GM19438 (cell line): ENCODE results near the gene TUNAR.

Source experiments
- ATAC-seq: cut with Tn5 transposase; IDR thresholded peaks from one replicate; pipeline ENCODE4 v1.9.1; 2021; ENCODE audit warnings: low read depth; ENCODE audit not compliant: unreplicated experiment

TUNAR gene

GRCh38 chr14:95871531-95871930, 5.1 kb upstream of the TUNAR start:
- no peak for ATAC-seq

DNA sequence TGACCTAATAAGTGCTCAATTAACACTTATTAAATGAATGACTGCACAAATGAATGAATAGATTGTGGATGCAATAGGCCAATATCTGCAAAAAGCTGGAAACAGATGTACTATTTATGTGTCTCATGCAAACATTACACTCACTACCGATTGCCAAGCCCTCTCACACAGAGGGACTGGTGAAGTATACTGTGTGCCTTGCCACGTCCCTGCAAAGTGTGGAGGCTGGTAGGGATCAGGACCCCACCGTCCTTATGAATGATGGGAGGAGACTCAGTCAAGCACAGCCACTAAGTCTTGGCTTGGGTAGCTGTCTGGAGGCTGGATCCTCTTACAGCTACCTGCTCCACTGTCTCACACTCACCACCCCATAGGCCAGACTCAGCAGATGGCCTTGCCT, 3.9 kb upstream of the TUNAR start:
- no peak for ATAC-seq

DNA sequence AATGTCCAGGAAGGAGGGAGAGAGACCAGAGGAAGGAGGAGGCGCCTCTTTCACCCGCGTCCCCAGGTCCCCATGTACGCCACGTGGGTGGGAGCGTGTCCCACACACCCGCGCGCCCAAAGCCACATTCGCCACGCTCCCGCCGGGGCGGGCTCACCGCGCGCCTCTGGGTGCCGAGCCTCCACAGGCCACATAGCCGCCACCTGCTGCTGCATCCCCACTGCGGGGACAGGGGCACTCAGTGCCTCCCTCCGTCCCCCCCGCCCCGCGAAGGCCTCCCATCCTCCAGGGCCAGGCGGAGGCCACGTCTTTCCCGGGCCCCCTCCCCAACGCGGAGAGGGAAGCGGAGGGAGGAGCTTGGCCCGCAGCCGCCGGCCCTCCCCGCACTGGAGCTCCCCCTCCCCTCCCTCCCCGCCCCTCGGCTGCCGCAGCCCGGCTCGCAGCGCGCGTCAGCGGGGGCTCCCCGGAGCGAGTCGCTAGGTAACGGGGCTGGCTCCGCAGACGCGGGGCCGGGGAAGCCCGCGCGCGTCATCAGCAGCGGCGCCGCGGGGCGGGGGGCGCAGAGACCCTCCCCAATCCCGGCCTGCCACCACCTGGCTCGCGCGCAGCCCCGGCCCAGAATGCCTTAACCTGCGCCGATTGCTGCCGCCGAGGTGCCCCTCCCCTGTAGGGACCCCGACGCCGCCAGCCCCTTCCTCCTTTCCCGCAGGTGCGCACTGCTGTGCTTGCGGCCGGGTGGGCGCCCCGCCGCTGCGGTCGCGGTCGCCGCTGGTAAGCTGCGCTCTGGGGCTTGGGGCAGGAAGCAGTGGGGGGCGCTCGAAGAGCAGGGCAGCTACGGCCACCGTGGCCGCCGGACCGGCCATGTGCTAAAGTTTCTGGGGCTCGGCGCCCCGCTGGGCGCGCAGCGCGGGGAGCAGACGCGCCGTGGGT, 536 bp upstream of the TUNAR start:
- no peak for ATAC-seq

GRCh38 chr14:95877633-95878032, 1.0 kb downstream of the TUNAR start:
- no peak for ATAC-seq

- no peak for ATAC-seq
Observed at GRCh38 chr14:95884377-95884776, 7.7 kb downstream of the TUNAR start.

DNA sequence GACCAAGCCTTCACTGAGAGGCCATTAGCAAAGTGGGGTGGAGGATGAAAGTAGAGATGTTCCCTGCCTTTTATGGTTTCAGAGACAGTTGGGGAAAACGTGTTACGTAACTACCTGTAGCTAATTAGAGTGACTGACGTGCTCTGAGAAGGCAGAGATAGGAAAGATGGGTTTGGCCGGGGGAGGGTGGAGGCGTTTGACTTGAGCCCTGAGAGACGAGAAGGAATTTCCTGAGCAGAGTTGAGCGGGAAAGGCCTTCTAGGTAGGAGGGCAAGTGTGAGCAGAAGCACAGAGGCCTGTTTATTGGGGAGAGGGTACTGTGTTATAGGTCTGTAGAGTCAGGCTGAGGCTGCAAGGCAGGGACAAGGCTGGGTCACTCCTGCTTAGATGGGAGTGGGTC, 8.6 kb downstream of the TUNAR start:
- ATAC-seq: no peak

GRCh38 chr14:95885866-95886265, 9.2 kb downstream of the TUNAR start:
- ATAC-seq: no peak

DNA sequence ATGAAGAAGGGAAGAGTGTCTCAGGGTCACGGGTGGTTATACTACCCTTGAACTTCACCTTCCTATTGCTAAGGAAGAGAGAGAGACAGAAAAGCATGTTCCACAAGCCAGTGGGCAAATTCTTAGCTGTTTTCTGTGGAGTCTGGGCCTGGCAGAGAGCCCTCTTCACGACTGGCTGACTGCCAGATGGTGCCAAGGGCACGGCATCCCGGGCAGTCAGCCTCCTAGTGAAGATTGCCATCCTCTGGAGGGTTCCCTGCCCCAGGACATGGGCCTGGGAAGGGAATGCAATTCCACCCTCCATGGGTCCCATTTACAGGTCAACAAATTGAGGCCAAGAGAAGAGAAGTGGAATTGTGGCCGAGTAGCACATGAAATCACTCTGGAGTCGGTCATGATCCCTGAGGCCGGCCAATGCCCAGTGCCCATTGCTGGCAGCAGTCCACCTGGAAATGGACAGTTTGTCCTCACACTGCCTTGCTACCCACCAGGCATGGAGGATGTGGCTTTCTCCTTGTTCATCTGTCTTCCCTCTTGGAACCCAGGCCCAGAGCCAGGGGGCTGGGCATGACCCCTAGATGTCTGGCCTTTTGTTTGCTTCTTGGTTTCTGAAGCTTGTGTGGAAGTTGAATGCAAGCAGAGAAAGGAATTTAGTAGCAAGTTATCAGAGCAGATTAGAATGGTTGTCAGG, 9.9 kb downstream of the TUNAR start:
- no peak for ATAC-seq

- ATAC-seq: no peak
Observed at GRCh38 chr14:95887351-95887750, 10.7 kb downstream of the TUNAR start.

GRCh38 chr14:95889236-95889979, 12.8 kb downstream of the TUNAR start:
- ATAC-seq: no peak

DNA sequence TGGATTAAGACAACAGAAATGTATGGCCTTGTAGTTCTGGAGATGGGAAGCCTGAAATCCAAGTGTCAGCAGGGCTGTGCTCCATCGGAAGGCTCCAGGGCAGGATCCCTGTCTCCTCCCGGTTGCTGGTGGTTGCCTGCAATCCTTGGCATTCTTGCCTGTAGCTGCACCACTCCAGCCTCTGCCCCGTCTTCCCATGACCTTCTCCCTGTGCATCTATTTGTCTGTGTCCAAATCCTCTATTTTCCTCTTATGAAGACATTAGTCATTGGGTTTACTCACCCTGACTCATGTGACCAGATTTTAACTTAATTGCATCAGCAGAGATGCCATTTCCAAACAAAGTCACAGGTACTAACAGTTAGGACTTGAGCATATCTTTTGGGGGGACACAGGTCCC, 15.1 kb downstream of the TUNAR start:
- ATAC-seq: no peak

DNA sequence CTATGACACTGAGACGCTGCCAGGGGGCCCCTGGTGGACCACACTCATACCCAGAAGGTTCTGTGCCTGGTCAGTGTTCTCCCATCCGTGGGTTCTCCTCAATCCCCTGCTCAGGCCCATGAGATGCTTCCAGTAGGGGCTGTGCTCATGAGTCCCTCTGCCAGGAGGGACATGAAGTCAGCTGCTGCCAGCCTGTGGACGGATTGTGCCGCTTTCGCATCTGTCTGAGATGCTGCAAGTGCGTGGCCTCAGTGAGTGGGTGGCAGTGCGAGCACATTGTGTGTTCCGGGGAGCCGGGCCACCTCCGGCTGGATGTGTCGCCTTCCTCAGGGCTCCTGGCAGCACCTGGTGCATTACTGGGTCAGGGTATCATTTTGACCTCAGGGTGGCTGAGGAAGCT, 15.5 kb downstream of the TUNAR start:
- ATAC-seq: no peak

DNA sequence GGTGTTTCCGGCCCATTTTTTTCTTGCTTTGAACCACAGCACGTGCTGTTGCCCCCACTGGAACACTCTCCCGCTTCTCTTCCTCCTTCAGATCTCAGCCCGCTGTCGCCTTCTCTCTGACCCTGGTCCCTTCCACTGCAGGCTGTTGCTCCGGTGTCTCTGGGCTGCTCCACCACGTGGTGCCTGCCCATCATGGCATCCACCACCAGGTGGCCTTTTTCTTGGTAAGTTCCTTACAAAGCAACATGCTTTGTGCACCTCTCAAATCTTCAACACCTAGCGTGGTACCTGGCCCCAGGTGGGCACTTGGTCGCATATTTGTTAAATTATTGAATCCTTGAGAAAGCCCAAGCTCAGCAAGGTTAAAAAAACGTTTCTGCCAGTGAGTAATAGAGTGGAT, 19.1 kb downstream of the TUNAR start:
- no peak for ATAC-seq

GRCh38 chr14:95896498-95897135, 20.0 kb downstream of the TUNAR start:
- ATAC-seq: no peak

- no peak for ATAC-seq
Observed at GRCh38 chr14:95897280-95897679, 20.6 kb downstream of the TUNAR start.

DNA sequence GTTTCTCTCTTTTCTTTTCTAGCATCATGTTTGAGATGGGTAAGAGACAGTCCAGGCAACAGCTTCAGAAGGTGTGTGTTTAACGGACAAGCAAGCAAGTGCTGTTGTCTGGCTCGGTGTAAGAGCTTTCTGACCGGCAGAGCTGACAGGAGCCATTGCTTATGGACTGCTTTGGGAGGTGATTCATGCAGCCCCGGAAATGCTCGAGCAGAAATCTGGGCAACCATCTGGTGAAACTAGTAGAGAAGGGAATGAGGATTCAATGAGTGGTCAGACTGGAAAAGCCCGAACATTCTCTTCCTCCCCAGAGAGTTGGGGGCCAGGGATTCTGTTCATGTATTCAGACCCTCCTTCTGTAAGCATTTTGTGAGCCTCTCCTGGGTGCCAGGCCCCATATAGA, 24.4 kb downstream of the TUNAR start:
- ATAC-seq: no peak

DNA sequence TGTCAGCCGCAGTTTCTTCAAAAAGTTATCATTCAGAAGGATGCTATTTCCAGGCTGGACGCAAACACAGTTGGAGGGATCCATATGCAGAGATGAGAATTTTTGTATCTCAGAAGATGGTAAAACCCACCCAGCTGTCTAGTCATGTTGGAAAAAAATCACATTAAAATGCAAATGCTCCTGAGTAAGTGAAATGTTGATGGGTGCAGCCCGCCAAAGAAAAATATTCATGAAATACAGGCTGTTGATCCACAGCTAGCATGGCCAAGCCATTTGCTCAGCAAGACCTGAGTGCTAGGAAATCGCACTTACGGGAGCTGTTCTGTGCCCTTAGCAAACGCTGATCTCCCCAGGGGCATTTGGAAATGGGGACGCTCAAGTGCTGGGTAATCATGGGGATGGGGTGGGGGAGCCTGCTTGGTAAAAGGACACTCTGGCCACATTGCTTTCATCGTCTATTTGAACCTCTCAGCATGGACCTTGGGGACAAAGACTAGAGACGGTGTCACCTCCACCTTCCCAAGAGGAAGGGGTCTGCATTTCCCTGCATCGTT, 25.7 kb downstream of the TUNAR start:
- no peak for ATAC-seq

DNA sequence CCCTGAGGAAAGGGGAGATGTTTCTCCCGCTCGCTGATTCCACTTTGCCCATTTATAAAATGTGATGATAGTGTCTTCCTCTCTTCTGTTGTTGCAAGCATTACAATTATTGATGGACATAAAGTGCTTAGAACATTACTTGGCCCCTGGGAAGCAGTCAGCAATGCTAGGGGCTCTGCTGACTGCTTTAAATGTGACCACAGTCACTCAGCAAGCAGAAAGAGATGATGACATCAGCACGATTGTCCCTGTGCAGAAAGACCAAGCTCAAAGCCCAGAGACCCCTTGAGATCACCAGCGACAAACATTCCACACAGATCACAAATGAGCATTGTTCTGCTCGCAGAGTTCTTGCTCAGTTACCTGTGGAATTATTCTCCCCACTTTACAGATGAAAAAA, 26.5 kb downstream of the TUNAR start:
- ATAC-seq: no peak

DNA sequence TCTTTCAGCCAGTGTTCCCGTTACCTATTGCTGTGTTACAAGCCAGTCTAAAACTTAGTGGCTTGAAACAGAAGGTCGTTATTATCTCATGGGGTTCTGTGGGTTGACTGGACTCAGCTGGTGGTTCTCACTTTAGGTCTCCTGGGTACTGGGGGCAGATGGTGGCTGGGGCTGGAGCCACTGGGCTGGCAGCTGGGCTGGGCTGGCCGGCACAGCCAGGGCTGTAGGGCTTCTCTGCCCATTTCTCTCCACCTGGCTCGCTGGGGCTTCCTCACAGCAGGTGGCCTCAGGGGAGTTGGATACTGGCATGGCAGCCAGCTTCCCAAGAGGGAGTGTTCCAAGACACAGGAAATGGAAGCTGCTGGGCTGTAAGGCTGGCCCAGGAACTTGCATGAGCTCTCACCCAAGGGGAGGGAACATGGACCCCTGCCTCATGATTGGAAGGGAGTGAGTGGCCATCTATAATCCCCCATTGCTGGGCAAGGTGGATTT, 27.0 kb downstream of the TUNAR start:
- ATAC-seq: no peak

DNA sequence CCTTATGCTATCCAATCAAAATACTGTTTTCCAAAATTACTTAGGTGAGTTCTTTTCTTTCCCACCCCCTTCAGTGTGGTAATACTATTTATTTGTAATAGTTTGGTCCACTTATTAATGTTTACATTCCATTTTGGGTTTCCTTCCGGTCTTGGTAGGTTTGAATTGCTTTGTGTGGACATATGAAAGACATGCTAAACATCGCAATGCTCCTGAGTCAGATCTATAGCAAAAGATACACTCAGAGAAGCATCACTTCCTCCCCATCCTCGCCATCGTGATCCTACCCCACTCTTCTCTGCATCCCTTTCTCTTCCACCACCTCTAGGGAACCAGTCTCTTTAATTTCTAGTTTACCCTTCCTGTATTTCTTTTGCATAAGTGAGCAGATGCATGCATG, 30.0 kb downstream of the TUNAR start:
- ATAC-seq: no peak
